IPS DF 4.7 (cell line): Measurements from ENCODE around the gene SMIM41.

ENCODE experiments used
- DNase-seq: peaks from one replicate; pipeline ENCODE4 v3.0.0-alpha.2; 2013; ENCODE audit warnings: low spot score; ENCODE audit errors: extremely low read depth

SMIM41 gene

DNA sequence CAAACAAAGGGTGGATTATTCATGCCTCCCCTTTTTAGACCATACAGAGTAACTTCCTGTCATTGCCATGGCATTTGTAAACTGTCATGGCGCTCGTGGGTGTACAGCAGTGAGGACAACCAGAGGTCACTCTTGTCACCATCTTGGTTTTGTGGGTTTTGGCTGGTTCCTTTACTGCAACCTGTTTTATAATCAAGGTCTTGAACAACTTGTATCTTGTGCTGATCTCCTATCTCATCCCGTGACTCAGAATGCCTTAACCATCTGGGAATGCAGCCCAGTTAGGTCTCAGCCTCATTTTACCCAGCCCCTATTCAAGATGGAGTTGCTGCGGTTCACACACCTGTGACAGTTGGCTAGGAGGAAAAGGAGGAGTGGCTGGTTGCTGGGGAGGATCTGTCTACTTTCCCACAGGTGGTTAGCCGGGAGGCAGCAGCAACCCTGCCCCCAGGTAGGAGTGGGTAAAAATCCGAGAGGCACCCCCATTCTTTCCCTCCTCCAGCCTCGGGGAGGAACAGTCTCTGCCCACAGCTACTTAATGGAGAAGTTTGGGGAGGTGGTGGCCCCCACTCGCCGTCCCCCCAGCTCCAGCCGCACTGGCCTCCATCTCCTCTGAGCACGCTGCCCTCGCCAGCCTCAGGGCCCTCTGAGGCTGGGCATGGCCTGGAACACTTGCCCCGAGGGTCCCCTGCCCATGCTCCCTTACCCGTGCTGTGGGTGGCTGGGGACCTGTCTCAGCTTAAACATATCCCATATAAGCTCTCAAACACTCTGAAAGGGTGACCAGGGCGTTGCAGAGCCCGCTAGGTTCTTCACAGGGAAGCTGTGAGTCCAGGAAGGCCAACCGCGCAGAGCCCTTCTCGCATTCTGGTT is 41.7 kb downstream of the SMIM41 start:
- no peak for DNase-seq

DNA sequence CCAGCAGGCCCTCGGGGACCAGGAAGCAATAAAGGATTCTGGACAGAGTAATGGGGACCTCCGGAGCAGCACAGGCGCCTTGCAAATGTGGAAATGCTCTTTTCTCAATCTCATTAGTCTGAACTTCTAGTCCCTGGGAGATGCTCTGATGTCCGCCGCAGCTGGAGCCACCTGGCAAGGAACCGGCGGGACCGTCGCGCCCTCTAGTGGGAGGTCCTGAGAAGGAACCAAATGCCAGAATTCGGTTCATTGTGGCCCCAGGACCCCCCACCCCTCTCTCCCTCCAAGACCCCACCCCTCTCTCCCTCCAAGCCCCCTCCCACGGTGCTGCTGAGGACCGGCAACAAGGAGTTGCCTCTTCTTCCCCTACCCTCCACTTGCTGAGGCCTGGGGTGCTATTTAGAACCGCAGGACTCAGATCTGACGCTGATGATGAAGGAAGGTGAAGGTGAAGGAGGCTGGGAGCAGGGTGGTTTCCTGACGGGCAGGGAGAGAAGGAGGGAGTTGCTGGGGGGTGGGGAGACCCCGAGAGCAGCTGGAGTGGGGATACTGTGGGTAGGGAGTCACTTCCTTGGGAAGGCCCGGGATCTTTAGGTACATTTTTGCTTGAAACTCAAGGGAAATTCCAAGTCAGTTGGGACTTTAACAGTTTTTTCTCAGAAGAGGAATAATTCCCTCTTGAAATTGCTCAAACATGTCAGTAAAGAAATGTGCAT is 42.5 kb downstream of the SMIM41 start:
- no peak for DNase-seq

DNA sequence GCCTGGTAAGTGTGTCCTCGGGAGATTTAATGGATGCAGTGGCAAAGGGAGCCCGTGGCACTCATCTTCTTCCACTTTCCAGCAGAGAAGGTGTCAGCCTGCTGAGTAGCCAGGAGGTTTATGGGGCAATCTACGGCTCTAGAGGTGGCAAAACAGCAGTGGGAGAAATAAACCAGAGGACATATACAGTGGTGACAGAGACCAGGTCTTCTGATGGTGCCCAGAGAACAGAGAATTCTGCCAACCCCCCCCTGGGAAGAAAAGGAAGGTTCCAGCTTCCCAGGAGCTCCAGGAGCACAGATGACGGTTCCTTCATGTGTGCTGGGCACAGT is 43.0 kb downstream of the SMIM41 start:
- no peak for DNase-seq

DNA sequence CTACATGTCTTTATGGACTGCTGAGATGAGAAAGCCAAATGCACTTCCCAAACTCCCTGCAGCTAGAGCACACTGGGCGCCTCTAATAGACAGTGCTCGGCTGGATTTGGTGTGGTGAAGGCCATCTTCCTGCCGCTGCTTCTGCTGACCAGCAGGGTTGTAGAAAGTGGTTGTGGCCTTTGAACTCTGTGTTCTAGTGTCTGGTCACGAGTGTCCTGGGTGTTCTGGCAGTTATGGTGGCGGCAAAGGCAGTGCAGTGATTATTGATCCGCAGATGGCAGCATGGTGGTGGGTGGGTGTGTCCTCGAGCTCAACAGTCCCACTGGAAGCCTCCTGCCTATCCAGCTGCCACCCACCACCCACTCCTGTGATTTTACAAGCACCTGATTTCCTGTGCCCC is 43.4 kb downstream of the SMIM41 start:
- DNase-seq: no peak

DNA sequence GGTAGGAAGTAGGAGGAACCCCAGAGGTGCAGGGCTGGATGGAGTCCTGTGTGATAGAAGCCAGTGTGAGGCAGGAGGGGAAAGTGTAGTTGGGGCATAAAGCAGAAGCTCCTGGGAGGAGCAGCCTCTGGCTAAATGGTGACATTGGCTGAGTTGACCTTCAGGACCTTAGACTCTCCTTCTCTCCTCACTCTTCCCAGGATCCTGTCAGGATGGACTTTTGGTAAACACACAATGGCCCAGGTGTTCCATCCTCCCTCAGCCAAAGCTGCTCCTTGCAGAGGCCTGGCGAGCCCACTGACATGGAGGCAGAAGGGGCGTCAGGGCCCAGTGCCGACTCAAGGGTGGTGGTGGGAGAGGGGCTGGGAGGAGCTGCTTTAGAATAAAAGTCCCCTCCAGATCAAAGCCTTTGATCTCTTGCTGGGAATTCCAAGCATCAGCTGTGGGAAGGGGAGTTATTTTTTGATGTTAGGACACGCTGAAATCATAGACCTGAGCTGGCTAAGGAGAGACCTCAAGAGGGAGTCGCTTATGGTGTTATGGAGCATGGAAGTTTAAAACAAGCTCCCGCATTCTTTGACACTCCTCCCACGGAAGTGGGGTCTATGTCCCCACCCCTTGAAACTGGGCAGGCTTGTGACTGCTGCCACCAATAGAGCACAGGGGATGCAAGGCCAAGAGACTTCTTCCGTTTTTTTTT is 44.1 kb downstream of the SMIM41 start:
- no peak for DNase-seq

DNA sequence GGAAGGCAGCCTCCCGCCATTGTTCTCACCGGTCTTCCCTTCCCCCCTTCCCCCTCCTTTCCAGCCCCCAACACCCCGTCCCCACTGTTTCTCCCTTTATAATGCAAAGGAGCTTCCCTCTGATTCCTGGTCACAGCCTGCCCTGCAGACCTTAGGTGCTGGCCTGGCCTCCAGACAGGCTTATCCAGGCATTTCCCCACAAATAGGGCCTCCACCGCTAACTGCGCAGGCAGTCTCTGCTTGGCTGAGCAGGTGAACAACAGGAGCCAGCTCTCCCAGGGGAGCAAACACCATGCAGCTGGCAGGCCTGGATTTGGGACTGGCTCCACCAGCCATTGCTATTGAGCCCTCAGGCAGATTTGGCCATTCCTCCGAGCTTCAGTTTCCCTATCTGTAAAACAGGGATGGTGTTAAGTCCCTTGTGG is 46.0 kb downstream of the SMIM41 start:
- no peak for DNase-seq

DNA sequence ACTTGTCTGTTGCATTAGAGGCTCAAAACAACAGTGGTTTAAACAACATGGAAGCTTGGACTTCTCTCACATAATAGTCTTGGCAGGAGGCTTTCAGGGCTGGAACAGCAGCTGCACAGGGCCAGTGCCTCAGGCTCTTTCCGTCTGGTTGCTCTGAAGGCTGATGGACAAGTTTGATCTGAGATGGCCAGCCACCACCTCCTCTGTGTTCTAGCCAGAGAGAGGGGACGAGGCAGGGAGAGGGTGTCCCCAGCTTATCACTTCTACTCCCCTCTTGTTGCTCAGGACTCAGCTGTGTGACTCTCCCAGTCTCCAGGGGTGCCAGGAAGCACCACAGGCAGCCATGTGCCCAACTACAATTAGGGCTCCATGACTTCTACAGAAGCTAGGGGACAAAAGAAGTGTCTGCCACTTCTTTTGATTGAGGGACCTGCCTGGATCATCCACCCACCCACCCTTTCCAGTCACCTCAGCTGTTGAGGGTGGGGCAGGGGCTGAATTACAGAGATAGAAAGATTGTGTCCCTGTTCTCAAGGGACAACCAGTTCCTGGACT is 46.6 kb downstream of the SMIM41 start:
- no peak for DNase-seq

DNA sequence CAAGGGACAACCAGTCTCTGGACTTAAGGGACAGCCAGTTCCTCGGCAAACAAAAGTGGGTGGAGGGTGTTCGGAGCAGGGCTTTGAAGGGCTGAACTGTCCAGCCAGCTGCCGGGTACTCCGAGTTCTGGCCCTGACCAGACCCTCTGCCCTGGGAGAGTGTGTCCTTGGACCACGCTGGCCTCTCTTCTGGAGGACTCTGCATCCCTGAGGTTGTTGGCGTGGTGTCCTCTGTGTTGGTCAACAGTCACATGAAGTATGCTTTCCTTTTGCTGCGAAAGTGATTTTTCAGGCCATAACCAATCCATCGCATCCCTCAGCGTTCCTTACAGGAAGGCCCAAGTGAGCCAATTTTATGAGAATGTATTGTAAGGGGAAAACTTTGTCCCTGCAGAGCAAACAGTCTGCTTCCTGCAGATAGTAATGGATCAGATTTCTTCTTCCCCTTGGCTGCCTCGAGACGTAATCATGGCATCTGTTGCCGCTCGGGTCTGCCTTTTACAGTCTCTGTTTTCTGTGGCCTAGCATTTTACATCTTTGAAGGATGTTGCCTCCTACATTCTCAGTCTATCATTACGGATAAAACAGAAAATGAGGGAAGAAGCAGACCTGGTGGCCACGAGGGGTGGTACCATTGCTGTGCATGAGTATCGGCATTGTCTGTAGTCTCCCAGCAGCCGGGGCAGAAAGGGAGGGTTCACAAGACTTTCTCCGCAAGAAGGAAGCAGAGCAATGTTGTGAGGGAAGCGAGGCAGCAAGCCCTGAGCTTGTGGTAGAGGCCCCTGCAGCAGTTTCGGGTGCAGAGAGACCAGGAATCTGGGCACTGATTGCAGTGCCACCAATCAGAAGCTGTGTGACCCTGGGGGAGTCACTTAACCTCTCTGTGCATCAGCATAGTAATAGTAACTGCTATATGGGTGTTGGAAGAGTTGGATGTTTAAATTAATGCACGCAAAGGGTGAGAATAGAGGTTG is 47.4 kb downstream of the SMIM41 start:
- no peak for DNase-seq

DNA sequence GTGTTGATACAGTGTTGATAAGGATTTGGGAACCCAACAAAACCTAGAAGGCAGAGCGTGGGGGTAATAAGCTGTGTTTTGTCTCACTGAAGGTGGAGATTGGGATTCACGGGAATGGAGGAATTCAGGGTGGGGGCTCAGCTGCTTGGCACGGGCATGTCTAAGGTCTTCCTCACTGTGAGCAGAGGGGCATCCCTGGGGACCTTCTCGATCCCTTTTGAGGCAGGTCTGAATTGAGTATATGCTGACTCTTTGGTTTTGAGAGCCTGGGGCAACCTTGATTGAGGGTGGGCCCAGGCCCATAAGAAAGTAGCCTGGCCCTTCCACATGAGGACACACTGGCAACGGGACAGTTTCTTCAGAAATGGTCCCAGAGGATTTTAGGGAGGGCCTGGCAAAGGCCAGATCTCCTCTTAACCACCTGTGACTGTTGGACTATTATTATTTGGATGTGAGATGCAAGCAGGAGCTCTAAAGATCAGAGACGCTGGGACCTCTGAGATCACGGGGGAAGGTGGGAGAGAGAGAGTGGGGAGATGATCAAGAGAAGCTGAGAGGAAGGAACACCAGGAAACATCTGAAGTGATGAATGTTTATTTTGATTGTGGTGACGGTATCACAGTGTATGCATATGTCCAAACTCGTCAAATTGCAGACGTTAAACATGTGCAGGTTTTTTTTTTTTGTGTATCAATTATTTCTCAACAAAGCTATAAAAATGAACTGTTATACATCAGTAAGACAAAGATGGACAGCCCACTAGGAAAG is 48.4 kb downstream of the SMIM41 start:
- no peak for DNase-seq

DNA sequence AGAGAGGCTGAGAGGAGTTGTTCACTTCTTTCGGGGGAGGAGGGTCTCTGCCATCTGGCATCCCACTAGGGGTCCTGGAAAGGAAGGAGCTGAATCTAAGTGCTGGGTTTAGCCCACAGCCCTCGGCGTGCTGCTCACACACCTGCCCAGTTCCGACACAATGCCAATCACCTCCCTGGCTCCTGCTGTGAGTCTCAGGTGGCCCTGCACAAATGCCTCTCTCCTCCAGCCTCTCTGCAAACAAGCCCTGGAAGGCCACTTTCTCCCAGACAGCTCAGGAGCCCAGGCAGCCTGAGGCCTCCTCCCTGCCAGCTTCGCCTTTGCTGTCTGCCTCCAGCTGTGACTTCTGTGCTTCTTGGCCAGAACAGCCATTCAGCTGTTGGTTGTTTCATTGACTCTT is 51.2 kb downstream of the SMIM41 start:
- no peak for DNase-seq

DNA sequence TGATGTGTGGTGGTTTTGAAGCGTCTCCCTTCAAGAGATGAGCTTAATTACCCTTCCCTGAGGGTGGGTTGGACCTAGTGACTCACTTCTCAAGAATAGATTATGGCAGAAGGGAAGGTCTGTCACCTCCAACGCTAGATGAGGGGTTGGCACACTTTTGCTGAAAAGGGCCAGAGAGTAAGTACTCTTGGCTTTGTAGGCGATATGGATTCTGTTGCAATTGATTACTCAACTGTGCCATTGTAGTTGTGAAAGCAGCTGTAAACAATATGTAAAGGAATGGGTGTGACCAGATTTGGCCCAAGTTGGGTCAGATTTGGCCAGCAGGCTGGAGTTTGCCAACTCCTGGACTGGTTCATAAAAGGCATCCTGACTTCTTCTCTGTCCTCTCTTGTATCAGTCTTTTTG is 53.3 kb downstream of the SMIM41 start:
- DNase-seq: no peak

DNA sequence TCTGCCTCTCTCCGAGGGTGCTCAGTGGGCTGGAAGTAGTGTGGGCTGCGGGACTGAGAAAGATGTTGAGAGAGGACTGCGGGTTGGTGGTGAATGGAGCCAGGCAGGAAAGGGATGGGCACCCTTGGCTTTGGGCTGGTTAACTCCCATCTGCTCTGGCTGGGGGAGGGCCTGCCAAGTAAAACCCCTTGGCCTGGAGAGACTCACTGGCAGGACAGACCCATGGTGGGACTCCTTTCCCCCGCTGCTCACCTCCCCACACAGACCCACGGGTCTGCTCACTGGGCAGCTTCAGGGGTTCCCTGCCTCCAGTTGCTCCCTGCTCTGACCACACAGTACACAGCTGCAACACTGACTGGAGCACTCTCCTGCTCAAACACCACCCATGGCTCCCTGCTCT is 58.2 kb downstream of the SMIM41 start:
- no peak for DNase-seq

DNA sequence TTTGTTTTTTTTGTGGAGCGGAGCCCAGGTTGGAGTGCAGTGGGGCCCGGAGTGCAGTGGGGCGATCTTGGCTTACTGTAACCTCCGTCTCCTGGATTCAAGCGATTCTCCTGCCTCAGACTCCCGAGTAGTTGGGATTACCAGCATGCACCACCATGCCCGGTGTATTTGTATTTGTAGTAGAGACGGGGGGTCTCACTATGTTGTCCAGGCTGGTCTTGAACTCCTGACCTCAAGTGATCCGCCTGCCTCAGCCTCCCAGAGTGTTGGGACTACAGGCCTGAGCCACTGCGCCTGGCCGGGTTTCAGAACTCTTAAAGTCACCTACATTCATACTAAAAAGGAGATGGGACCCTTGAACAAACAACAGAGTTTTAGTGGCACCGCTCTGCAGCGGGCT is 59.6 kb downstream of the SMIM41 start:
- no peak for DNase-seq

DNA sequence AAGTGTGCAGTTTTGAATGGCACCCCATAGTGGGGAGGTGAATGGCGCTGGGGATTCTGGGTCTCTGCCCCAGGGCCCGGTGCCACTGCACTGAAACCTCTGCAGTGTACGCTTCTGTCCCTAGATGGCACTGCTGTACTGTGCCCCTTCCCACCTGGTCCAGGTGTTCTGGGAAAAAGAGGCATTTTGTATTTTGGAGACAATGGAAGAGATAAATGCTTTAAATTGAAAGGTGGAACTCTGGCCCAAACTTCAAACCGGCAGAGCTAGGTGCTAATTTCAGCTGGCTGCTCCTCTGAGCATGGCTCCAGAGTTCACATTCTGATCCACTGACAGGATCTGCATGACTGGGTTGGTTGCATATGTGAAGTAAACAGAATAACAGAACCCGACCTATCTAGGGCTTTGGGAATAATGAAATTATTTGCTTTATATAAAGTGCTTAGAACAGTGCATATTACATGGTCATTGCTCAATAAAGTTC is 60.1 kb downstream of the SMIM41 start:
- no peak for DNase-seq

DNA sequence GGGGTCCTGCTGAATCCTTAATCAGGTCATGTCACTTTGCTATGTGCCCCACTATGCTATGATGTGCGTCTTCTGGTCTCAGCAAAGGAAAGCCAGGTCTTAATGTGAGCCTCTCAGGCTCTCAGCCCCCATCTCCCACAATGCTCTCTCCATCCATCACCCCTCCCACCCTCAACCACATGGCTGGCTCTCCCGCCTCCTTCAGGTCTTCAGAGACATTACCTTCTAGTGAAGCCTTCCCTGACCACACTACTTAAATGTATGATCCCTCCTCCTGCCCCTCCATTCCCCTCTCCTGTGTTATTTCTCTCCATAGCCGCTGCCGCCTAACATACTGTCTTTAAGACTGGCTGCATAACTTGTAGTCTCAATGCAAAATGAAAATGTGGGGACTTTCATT is 61.8 kb downstream of the SMIM41 start:
- no peak for DNase-seq

DNA sequence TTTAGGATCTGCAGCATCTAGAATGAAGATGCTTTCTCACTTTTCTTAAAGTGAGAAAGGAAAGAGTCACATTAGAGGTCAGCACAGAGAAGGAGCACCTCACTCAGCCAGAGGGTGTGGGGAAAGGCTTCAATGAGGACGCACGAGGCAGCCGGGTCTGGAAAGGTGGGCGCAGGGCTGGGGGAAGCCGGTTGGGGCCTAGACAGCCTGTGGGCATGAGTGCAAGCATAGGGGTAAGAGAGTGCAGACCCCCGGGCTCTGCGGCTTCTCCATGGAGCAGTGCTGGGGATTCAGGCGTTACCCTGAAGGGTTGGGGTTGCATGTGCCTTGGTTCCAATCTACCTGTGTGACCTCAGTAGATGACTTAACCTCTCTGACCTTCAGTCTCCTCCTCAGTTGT is 62.4 kb downstream of the SMIM41 start:
- DNase-seq: no peak

DNA sequence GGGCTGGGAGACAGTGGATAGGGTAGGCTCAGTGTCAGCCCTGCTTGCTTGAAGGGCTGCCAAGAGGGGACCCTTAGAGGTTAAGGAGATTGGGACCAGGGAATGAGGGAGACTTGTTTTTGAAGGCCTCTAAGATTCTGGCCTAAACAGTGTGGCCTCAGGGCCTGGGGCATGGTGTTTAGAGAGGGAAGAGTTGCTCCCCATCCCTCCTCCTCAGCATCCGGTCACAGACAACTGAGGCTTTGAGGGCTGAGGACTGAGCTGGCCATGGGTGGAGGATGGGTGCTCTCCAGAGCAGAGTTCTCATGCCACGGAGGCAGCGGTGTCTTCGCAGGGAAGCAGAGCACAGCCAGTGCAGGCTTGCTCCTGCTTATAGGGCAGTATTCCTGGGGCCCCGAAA is 62.9 kb downstream of the SMIM41 start:
- DNase-seq: no peak

DNA sequence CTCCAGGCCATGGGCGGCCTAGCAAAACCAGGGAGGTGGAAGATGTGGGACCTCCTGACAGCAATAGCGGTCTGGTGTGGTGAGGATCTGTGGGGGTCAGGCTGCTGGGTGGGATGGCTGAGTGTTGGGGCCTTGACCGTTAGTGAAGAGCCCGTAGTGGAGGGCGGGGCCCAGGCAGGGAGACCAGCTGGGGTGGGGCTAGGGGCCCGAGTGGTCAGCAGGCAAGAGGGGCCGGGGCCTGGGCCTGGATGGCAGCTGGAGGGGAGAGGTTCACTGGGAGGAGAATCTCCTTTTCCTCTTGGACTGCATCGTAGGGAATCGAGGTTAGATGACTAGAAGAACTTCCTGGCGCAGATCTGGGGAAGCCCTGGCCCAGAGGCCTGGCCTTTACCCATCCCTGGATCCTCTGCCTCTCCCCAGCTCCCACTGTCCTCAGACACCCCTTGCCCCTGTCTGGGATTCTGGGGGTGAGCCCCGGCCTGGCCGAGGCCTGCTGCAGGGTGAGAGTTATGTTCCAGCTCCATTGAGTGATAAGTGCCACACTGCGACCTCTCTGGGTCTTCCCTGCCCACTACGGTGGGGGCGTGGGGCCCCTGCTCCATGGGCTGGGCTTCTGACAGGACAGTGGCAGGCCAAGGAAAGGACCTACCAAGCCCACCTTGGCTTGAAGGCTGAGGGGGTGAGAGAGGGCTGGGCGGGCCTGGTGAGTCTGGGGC is 65.2 kb downstream of the SMIM41 start:
- no peak for DNase-seq
